HUDEP-2 (cell line): ENCODE results near the gene PSMD13.

Source experiments
- DNase-seq, 76 experiments: peaks; one replicate each; lab custom pipeline; 2025; ENCODE audit not compliant: unreplicated experiment in 76 of 76; lab: John Stamatoyannopoulos, UW

Gene PSMD13

GRCh38 chr11:203945-204586 lies 32.7 kb upstream of the PSMD13 start:
- no peak for DNase-seq

GRCh38 chr11:204587-205109 lies 32.1 kb upstream of the PSMD13 start:
- DNase-seq, result no peak

GRCh38 chr11:205221-206001 lies 31.4 kb upstream of the PSMD13 start:
- no peak for DNase-seq

GRCh38 chr11:206002-206384 lies 30.8 kb upstream of the PSMD13 start:
- no peak for DNase-seq

- peak in 2 of 76 experiments; percentile 6 to 9 for DNase-seq
Measured at GRCh38 chr11:206526-207207, 30.1 kb upstream of the PSMD13 start.

- peak in 75 of 76 experiments; percentile 64 to 98 (median 95) for DNase-seq
Measured at GRCh38 chr11:207208-207862, 29.4 kb upstream of the PSMD13 start, which contains the start of the genes BET1L and RIC8A. BET1L (minus strand) TSS chr11:207399; CDS start chr11:207321, 78 bp downstream. RIC8A (plus strand) TSS chr11:207708; CDS start chr11:208855, 1,147 bp downstream.

- DNase-seq, result peak in 4 of 76 experiments; percentile 41 to 54 (median 46)
Measured at GRCh38 chr11:207863-208180, 29.0 kb upstream of the PSMD13 start.

GRCh38 chr11:208181-208916 lies 28.4 kb upstream of the PSMD13 start:
- peak in 68 of 76 experiments; percentile 12 to 84 (median 62) for DNase-seq

- peak in 2 of 76 experiments; percentile 38 to 43 for DNase-seq
Measured at GRCh38 chr11:208917-209260, 27.9 kb upstream of the PSMD13 start.

- peak in 1 of 76 experiments; percentile 17 for DNase-seq
Measured at GRCh38 chr11:209275-210121, 27.3 kb upstream of the PSMD13 start.

GRCh38 chr11:210122-210802 lies 26.5 kb upstream of the PSMD13 start:
- no peak for DNase-seq

- no peak for DNase-seq
Measured at GRCh38 chr11:210803-211180, 26.0 kb upstream of the PSMD13 start.

GRCh38 chr11:211295-211694 lies 25.5 kb upstream of the PSMD13 start:
- no peak for DNase-seq

GRCh38 chr11:211741-212140 lies 25.0 kb upstream of the PSMD13 start:
- no peak for DNase-seq

GRCh38 chr11:212150-213100 lies 24.4 kb upstream of the PSMD13 start:
- no peak for DNase-seq

GRCh38 chr11:213111-213510 lies 23.7 kb upstream of the PSMD13 start:
- no peak for DNase-seq

GRCh38 chr11:214083-214482 lies 22.7 kb upstream of the PSMD13 start:
- no peak for DNase-seq

GRCh38 chr11:215581-216037 lies 21.2 kb upstream of the PSMD13 start:
- no peak for DNase-seq
